CD4-positive, alpha-beta T cell treated with Interleukin-17A for 1 hour (primary cell): ENCODE results near the gene CMAS.
"Not testable (repeated sequence)": the region's sequence is repeated elsewhere in the genome, so short reads cannot be mapped to it uniquely, and the experiment has no call there.

Experiments
- DNase-seq: peaks from one replicate; pipeline ENCODE4 v3.0.0-alpha.2; 2020

Gene CMAS

GRCh38 chr12:22048351-22049041 lies 2.5 kb downstream of the CMAS start:
- DNase-seq = no peak

GRCh38 chr12:22050078-22050477 lies 4.1 kb downstream of the CMAS start:
- no peak for DNase-seq

- DNase-seq = no peak
Observed at GRCh38 chr12:22051114-22051698, 5.2 kb downstream of the CMAS start.

- not testable (repeated sequence) for DNase-seq
Observed at GRCh38 chr12:22052994-22053393, 7.0 kb downstream of the CMAS start.

GRCh38 chr12:22054155-22054554 lies 8.1 kb downstream of the CMAS start:
- no peak for DNase-seq

- no peak for DNase-seq
Observed at GRCh38 chr12:22056607-22057006, 10.6 kb downstream of the CMAS start.

- no peak for DNase-seq
Observed at GRCh38 chr12:22059976-22060647, 14.1 kb downstream of the CMAS start.

- no peak for DNase-seq
Observed at GRCh38 chr12:22064968-22065367, 18.9 kb downstream of the CMAS start.

- DNase-seq = no peak
Observed at GRCh38 chr12:22066310-22066709, 20.3 kb downstream of the CMAS start.

- DNase-seq = no peak
Observed at GRCh38 chr12:22069851-22070250, 23.8 kb downstream of the CMAS start.

- no peak for DNase-seq
Observed at GRCh38 chr12:22082190-22082701, 36.2 kb downstream of the CMAS start.

GRCh38 chr12:22083167-22083566 lies 37.1 kb downstream of the CMAS start:
- peak; percentile 71 for DNase-seq

- no peak for DNase-seq
Observed at GRCh38 chr12:22084852-22085251, 38.8 kb downstream of the CMAS start.

- DNase-seq = no peak
Observed at GRCh38 chr12:22088886-22089285, 42.9 kb downstream of the CMAS start.

- DNase-seq = no peak
Observed at GRCh38 chr12:22089486-22089885, 43.5 kb downstream of the CMAS start.

GRCh38 chr12:22099062-22099461 lies 53.0 kb downstream of the CMAS start:
- DNase-seq = not testable (repeated sequence)

- DNase-seq = peak; percentile 71
Observed at GRCh38 chr12:22100958-22101748, 55.1 kb downstream of the CMAS start.

GRCh38 chr12:22101749-22102243 lies 55.8 kb downstream of the CMAS start:
- no peak for DNase-seq

- DNase-seq = no peak
Observed at GRCh38 chr12:22103418-22103817, 57.4 kb downstream of the CMAS start.

- no peak for DNase-seq
Observed at GRCh38 chr12:22105542-22105941, 59.5 kb downstream of the CMAS start.

- peak; percentile 14 for DNase-seq
Observed at GRCh38 chr12:22110176-22110575, 64.2 kb downstream of the CMAS start.
